Hepatocyte (in vitro differentiated cells): ENCODE measurements around the gene PUM2.

Experiments
- CTCF ChIP-seq: fragments of 200-600 bp; sonication (generic); IDR thresholded peaks from 2 replicates; pipeline ENCODE4 v1.5.1; 2016; ENCODE audit warnings: antibody characterized with exemption, mild to moderate bottlenecking; ENCODE audit not compliant: poor library complexity
- EZH2 ChIP-seq: fragments of 200-600 bp; sonication (generic); IDR thresholded peaks from 2 replicates; pipeline ENCODE4 v1.6.1; 2016; ENCODE audit warnings: antibody characterized with exemption, mild to moderate bottlenecking, borderline replicate concordance
- EZH2phosphoT487 ChIP-seq: fragments of 200-600 bp; sonication (generic); IDR thresholded peaks from one replicate; pipeline ENCODE4 v1.6.1; 2018; ENCODE audit warnings: antibody characterized with exemption, mild to moderate bottlenecking, low read depth, moderate library complexity; ENCODE audit not compliant: unreplicated experiment, severe bottlenecking

- TF ChIP-seq EZH2phosphoT487 (no peak), CTCF (no peak), EZH2 (no peak)
These were observed 4.5 kb upstream of the PUM2 start for GRCh38 chr2:20355131-20355530.
